Measurements from ENCODE around the gene KIAA1958.

DNA sequence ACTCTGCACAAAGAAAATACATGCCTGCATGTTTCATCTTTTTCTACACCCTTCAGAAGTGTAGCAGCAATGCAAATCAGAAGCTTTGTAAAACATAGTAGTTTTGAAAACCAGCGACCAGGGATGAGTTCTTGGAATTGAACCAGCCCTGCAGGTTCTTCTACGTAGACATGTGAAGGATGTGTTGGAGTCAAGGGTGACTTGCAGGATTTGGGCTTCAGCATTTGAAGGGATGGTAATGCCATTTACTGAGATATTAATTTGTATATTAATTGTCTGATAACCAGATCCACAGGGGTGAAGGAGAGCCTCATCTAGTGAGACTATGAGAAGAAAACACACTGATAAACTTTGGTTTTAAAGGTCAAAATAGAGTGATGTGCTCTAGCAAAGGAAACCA, 72.4 kb downstream of the KIAA1958 start:
- TF ChIP-seq, protein P1, sequence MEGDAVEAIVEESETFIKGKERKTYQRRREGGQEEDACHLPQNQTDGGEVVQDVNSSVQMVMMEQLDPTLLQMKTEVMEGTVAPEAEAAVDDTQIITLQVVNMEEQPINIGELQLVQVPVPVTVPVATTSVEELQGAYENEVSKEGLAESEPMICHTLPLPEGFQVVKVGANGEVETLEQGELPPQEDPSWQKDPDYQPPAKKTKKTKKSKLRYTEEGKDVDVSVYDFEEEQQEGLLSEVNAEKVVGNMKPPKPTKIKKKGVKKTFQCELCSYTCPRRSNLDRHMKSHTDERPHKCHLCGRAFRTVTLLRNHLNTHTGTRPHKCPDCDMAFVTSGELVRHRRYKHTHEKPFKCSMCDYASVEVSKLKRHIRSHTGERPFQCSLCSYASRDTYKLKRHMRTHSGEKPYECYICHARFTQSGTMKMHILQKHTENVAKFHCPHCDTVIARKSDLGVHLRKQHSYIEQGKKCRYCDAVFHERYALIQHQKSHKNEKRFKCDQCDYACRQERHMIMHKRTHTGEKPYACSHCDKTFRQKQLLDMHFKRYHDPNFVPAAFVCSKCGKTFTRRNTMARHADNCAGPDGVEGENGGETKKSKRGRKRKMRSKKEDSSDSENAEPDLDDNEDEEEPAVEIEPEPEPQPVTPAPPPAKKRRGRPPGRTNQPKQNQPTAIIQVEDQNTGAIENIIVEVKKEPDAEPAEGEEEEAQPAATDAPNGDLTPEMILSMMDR (IDR thresholded peaks at IDR 0.05), result no peak
- TF ChIP-seq POLR2A (IDR thresholded peaks at IDR 0.05), result no peak

Data from Peyer's patch (tissue), 4 donors.